ENCODE measurements around the gene DSC1. TPM values are rescaled to one million over a fixed set of nuclear protein-coding genes. Genes with fewer than 3 reads are reported as not detected.

Gene DSC1
- total RNA-seq, 4 donors from 2014 or later: not detected

DNA sequence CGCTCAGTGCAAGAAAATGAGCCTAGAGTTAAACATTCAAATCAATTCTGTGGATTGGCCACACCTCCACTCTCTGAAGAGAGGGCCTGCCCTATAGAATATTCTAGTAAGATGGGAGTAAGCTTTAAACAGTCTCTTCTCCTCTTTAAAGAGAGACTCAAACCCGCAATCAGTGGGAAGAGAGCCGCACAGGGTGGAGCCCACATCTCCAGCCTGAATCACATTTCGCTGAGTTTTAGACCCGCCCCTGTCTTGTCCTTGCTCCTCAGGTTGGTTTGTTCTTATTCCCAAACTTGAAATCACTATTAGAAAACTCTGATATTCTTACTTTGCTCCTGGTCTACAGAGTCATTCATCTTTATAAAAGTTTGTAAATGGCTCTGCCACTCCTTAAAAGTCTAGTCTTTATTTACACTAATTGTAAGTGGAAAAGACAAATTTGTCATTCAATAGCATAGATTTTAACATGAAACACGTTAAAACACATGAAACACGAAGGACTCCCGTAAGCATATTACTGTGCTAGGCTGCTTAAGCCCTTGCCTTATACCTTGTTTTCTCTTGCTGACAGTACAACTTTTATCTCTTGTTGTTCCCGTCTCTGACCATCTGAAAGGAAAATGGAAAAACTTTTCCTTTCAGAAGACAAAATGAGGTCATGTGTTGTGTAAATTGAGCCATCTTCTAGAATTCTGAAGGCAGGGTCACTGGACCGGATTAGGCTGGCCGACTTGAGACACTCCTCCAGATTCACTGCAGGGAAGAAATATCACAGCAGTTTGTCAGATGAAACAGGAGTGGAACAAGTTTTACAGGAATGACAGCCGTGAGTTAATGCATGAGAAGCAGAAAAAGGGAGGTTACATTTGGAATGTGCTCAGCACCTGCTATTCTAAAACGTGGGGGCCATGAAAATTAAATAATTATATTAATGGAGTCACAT is 5.6 kb downstream of the DSC1 start:
- Histone ChIP-seq H3K9me3 (no peaks in the 10 kb centered on the region), H3K4me3 (no peak overlapping the region), H3K27me3 (no peaks in the 10 kb centered on the region), H3K4me1 (no peaks in the 10 kb centered on the region), H3K36me3 (no peaks in the 10 kb centered on the region), H3K27ac (no peak overlapping the region)
- ATAC-seq: no peak
- 54 to 61% methylated on average over 12 to 13 of the region's 13 CpGs for WGBS, 2 donors (ENCODE audit: low coverage in 1 of 2)
- no peak for TF ChIP-seq POLR2A (IDR thresholded peaks at IDR 0.05)
- TF ChIP-seq, protein P1, sequence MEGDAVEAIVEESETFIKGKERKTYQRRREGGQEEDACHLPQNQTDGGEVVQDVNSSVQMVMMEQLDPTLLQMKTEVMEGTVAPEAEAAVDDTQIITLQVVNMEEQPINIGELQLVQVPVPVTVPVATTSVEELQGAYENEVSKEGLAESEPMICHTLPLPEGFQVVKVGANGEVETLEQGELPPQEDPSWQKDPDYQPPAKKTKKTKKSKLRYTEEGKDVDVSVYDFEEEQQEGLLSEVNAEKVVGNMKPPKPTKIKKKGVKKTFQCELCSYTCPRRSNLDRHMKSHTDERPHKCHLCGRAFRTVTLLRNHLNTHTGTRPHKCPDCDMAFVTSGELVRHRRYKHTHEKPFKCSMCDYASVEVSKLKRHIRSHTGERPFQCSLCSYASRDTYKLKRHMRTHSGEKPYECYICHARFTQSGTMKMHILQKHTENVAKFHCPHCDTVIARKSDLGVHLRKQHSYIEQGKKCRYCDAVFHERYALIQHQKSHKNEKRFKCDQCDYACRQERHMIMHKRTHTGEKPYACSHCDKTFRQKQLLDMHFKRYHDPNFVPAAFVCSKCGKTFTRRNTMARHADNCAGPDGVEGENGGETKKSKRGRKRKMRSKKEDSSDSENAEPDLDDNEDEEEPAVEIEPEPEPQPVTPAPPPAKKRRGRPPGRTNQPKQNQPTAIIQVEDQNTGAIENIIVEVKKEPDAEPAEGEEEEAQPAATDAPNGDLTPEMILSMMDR (IDR thresholded peaks at IDR 0.05): no peak
- TF ChIP-seq POLR2AphosphoS5 (IDR thresholded peaks at IDR 0.05): no peak
- TF ChIP-seq EP300 (IDR thresholded peaks at IDR 0.05): no peak

DNA sequence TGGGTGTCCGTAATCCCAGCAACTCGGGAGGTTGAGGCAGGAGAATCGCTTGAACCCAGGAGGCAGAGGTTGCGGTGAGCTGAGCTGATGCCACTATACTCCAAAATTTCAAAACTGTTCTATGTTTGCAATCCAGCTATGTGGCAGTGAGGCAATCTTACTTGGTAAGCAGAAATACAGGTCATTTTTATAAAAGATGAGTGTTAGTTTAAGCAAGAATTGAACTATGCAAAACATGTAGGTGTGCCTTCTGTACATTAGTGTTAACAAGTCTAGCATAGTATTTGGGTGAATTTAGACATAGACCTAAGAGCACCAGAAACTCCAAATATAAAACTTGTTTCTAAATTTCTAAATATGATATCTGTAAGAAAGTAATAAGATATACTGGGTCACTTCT is 7.2 kb downstream of the DSC1 start:
- Histone ChIP-seq H3K4me1 (no peaks in the 10 kb centered on the region), H3K4me3 (no peak overlapping the region), H3K36me3 (no peaks in the 10 kb centered on the region), H3K9me3 (no peaks in the 10 kb centered on the region), H3K27me3 (no peaks in the 10 kb centered on the region), H3K27ac (no peak overlapping the region)
- TF ChIP-seq POLR2AphosphoS5 (IDR thresholded peaks at IDR 0.05) (no peak), EP300 (IDR thresholded peaks at IDR 0.05) (no peak), POLR2A (IDR thresholded peaks at IDR 0.05) (no peak)
- TF ChIP-seq, protein P1 (IDR thresholded peaks at IDR 0.05): no peak
- no peak for ATAC-seq
- 70 to 86% methylated on average over 2 to 4 of the region's 4 CpGs for WGBS, 2 donors (ENCODE audit: low coverage in 1 of 2)

DNA sequence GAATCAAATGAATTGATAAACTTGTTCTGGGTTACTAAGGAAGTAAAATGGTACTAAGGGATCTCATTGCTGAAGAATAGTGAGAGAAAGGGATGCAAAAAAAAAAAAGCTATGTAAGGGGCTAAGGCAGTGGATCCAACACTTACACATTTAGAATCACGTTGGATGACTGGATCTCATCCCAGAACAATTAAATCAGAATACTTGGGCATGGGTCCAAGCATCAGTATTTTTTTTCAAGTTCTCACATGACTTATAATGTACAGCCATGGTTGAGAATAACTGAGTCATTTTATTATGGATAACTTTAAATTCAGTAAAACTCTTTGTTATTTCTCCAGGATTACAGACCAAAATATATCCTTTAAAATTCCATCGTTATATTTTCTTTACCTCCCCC is 8.5 kb downstream of the DSC1 start:
- Histone ChIP-seq H3K36me3 (no peaks in the 10 kb centered on the region), H3K9me3 (no peaks in the 10 kb centered on the region), H3K4me1 (no peaks in the 10 kb centered on the region), H3K27me3 (no peaks in the 10 kb centered on the region), H3K27ac (no peak overlapping the region), H3K4me3 (no peak overlapping the region)
- no peak for TF ChIP-seq POLR2A (IDR thresholded peaks at IDR 0.05)
- TF ChIP-seq POLR2AphosphoS5 (IDR thresholded peaks at IDR 0.05): no peak
- TF ChIP-seq, protein P1 (IDR thresholded peaks at IDR 0.05): no peak
- TF ChIP-seq EP300 (IDR thresholded peaks at IDR 0.05): no peak
- WGBS, 2 donors (ENCODE audit: low coverage in 1 of 2): 38 to 50% methylated on average over 2 of the region's 2 CpGs
- no peak for ATAC-seq

DNA sequence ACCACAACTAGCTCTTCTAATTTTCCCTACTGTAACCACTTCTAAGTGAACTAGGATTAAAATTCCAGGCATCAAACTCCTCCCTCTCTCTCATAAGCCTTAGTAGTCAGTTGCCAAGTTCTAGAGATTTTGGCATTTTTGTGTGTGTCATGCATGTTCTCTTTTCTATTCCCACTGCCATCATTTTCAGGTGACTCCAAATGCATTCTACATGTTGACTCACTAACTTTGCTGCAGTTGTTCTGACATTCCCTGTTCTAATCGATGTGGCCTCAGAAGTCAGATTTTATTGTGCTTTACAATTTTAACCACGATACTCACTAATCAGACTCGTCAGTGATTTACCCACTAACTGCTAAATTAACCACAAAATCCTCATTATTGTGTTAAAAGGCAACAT is 13.3 kb downstream of the DSC1 start:
- H3K4me3 ChIP-seq: no peak overlapping the region
- H3K36me3 ChIP-seq: no peaks in the 10 kb centered on the region
- 74 to 77% methylated on average over 3 of the region's 3 CpGs for WGBS, 2 donors (ENCODE audit: low coverage in 1 of 2)
- H3K4me1 ChIP-seq: no peaks in the 10 kb centered on the region
- no peak overlapping the region for H3K27ac ChIP-seq
- TF ChIP-seq POLR2AphosphoS5 (IDR thresholded peaks at IDR 0.05) (no peak), POLR2A (IDR thresholded peaks at IDR 0.05) (no peak), EP300 (IDR thresholded peaks at IDR 0.05) (no peak)
- TF ChIP-seq, protein P1 (IDR thresholded peaks at IDR 0.05): no peak
- H3K9me3 ChIP-seq: no peaks in the 10 kb centered on the region
- no peak for ATAC-seq
- no peaks in the 10 kb centered on the region for H3K27me3 ChIP-seq

DNA sequence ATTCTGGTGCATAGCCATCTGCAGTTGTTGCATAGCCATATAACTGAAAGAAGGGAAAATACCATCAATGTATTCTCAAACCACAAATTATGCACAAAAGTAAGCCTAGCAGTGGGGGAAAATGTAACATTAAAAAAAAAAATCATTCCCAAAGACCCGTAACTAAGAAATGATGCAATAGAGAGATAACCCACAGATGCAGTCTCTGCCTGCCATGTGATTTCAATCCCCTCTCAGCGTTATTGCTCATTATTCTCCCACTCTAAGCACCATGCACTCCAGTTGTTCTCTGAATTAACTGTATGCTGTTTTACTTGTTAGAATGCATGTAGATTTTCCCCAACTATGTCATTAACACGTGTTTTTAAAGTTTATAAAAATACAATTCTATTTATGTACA is 14.1 kb downstream of the DSC1 start:
- Histone ChIP-seq H3K36me3 (no peaks in the 10 kb centered on the region), H3K27me3 (no peaks in the 10 kb centered on the region), H3K27ac (no peak overlapping the region), H3K4me3 (no peak overlapping the region), H3K4me1 (no peaks in the 10 kb centered on the region), H3K9me3 (no peaks in the 10 kb centered on the region)
- TF ChIP-seq EP300 (IDR thresholded peaks at IDR 0.05): no peak
- WGBS, 2 donors (ENCODE audit: low coverage in 1 of 2): 50 to 63% methylated on average over 3 of the region's 3 CpGs
- ATAC-seq: no peak
